ENCODE results near the gene SLC39A11. TPM values are rescaled to one million over a fixed set of nuclear protein-coding genes. Genes with fewer than 3 reads are reported as not detected.

Gene SLC39A11
- total RNA-seq, 1 experiment from 2014 or later, result 15.2 TPM

DNA sequence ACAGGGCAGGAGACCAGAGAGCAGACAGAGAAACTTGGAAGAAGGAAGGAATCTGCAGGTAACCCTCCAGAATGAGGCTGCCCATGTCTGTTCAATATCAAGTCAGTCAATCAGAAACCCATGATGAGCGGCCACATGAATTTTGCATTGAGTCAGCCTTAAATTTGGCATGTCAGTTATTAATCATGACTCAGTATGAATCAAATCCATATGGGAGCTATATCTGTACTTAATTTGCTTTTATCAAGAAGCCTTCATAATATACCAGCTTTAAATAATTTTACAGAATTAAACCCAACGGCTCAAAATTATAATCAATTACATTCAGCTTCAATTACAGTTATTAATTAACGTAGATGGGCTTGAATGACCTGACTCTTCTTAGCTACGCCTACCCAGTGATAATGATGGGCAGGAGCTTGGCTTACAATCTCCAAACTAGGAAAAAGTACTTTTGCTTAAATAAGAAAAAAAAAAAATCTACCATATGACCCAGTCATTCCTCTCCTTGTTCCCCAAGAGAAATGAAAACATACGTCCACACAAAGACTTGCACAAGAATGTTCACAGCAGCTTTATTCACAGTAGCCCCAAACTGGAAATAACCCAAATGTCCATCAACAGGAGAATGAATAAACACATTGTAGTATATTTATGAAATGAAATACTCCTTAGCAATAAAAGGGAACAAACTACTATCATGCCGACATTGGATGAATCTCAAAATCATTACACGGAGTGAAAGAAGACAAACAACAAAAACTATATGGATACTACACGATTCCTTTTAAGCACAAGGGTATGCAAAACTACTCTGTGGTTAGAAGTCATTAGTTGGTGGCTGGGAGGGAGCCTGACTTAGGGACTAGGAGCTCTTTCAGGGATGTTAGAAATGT lies 48.6 kb downstream of the SLC39A11 start:
- H2BK12ac ChIP-seq (ENCODE audit: insufficient read length, low read depth, low read length), result no peak overlapping the region
- H3K23me2 ChIP-seq (ENCODE audit: insufficient read length, low read depth, low read length, poor library complexity, severe bottlenecking), result no peaks in the 10 kb centered on the region
- no peak for DNase-seq
- no peaks in the 10 kb centered on the region; the same call in 1 of the 2 replicates for H3K4me1 ChIP-seq (ENCODE audit: insufficient read depth, low read length)
- no peak overlapping the region for H2BK120ac ChIP-seq (ENCODE audit: low read depth, low read length, poor library complexity, severe bottlenecking)
- H3K79me1 ChIP-seq (ENCODE audit: insufficient read depth, low read depth, low read length, poor library complexity, severe bottlenecking), result no peaks in the 10 kb centered on the region
- H2AK5ac ChIP-seq (ENCODE audit: insufficient read length, low read length), result no peak overlapping the region
- no peak overlapping the region for H4K91ac ChIP-seq (ENCODE audit: insufficient read length, low read depth, low read length)
- H3K4me3 Mint-ChIP-seq, result no peak overlapping the region
- H3K9ac ChIP-seq (ENCODE audit: extremely low read depth, insufficient read length, low read length), result no peak overlapping the region
- no peaks in the 10 kb centered on the region for H3K79me2 ChIP-seq (ENCODE audit: insufficient read depth, low read length)
- no peaks in the 10 kb centered on the region for H4K20me1 ChIP-seq (ENCODE audit: control insufficient read depth, insufficient read depth, insufficient read length)
- no peak overlapping the region for H3K4me2 ChIP-seq (ENCODE audit: insufficient read depth, insufficient read length, low read length)
- H3K36me3 Mint-ChIP-seq (ENCODE audit: insufficient read depth in 1 of 3, low read depth in 3 of 3), result peaks cover 0 to 2% (median 0%) of the 10 kb centered on the region in 3 experiments; a peak in 2 of 7 replicates
- no peaks in the 10 kb centered on the region for H3K27me3 ChIP-seq (ENCODE audit: insufficient read depth, low read length)
- H3K23ac ChIP-seq (ENCODE audit: insufficient read length, low read depth, low read length), result no peak overlapping the region
- no peak overlapping the region for H3K27ac Mint-ChIP-seq
- TF ChIP-seq, protein P1, sequence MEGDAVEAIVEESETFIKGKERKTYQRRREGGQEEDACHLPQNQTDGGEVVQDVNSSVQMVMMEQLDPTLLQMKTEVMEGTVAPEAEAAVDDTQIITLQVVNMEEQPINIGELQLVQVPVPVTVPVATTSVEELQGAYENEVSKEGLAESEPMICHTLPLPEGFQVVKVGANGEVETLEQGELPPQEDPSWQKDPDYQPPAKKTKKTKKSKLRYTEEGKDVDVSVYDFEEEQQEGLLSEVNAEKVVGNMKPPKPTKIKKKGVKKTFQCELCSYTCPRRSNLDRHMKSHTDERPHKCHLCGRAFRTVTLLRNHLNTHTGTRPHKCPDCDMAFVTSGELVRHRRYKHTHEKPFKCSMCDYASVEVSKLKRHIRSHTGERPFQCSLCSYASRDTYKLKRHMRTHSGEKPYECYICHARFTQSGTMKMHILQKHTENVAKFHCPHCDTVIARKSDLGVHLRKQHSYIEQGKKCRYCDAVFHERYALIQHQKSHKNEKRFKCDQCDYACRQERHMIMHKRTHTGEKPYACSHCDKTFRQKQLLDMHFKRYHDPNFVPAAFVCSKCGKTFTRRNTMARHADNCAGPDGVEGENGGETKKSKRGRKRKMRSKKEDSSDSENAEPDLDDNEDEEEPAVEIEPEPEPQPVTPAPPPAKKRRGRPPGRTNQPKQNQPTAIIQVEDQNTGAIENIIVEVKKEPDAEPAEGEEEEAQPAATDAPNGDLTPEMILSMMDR (conservative IDR thresholded peaks at IDR 0.05), result no peak
- no CpG with 5 or more reads among the region's 8 CpGs for whole genome bisulfite sequencing (ENCODE audit: extremely low coverage, insufficient read length, low lambda C conversion rate)
- H3K4ac ChIP-seq (ENCODE audit: low read depth, low read length), result no peak overlapping the region
- no peak overlapping the region for H2BK15ac ChIP-seq (ENCODE audit: low read depth, low read length)
- no peak overlapping the region for H4K8ac ChIP-seq (replicated peaks; ENCODE audit: insufficient read length, low read depth, low read length)
- no peak overlapping the region for H4K5ac ChIP-seq (ENCODE audit: insufficient read length, low read depth, low read length)
- H3K9me3 Mint-ChIP-seq, result no peaks in the 10 kb centered on the region; a peak in 1 of 5 replicates
- no peak overlapping the region for H3K56ac ChIP-seq (ENCODE audit: insufficient read length, low read depth, low read length)
- H2BK20ac ChIP-seq (ENCODE audit: low read depth, low read length, poor library complexity, severe bottlenecking), result no peak overlapping the region
- peaks cover 0 to 3% of the 10 kb centered on the region in 2 experiments; a peak in 1 of 4 replicates for H3K4me1 Mint-ChIP-seq
- no peak overlapping the region for H3T11ph ChIP-seq (ENCODE audit: low read length)
- no peak overlapping the region for H3K27ac ChIP-seq (ENCODE audit: insufficient read length, low read depth, low read length)
- H2BK5ac ChIP-seq (ENCODE audit: insufficient read length, low read length), result no peak overlapping the region
- H3K14ac ChIP-seq (ENCODE audit: insufficient read depth, low read length), result no peak overlapping the region
- no peak overlapping the region for H3K18ac ChIP-seq (ENCODE audit: insufficient read length, low read depth, low read length)
- no peaks in the 10 kb centered on the region; the same call in 1 of the 2 replicates for H3K27me3 Mint-ChIP-seq (ENCODE audit: low read depth)
- no peaks in the 10 kb centered on the region for H3K9me3 ChIP-seq (ENCODE audit: control insufficient read depth, low read depth, low read length)
- no peak overlapping the region for H2AFZ ChIP-seq (ENCODE audit: low read length)
